Fibroblast of peridontal ligament (primary cell): Measurements from ENCODE around the gene KIR3DL3.
"Not testable (repeated sequence)": the region's sequence is repeated elsewhere in the genome, so short reads cannot be mapped to it uniquely, and the experiment has no call there.

Experiments used
- DNase-seq: peaks from one replicate; pipeline ENCODE4 v3.0.0-alpha.2; 2010; ENCODE audit errors: extremely low read depth

KIR3DL3 gene

DNA sequence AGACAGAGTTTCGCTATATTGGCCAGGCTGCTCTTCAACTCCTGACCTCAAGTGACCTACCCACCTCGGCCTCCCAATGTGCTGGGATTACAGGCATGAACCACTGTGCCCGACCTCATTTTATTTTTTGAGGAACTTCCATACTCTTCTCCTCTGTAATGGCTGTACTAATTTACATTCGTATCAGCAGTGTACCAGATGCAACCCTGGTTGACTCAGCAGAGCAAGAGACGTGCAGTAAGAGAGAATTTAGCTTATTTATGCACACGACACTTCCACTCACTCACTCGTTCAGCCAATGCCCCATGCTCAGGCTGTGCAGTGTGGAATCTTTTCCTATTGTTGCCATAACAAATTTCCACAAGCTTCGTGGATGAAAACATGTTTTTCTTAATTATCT is 6.9 kb downstream of the KIR3DL3 start:
- no peak for DNase-seq

DNA sequence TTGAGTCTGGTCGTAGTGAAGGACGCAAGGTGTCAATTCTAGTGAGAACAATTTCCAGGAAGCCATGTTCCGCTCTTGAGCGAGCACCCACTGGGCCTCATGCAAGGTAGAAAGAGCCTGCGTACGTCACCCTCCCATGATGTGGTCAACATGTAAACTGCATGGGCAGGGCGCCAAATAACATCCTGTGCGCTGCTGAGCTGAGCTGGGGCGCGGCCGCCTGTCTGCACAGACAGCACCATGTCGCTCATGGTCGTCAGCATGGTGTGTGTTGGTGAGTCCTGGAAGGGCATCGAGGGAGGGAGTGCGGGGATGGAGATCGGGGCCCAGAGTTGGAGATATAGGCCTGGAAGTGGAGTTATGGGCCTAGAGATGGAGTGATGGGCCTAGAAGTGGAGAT is 14.1 kb downstream of the KIR3DL3 start, which contains the start of gene KIR2DL3:
TSS of gene KIR2DL3 (plus strand) at position 208 of the 400 bp plus-strand sequence. CDS start at position 241, 33 bp downstream.
- not testable (repeated sequence) for DNase-seq

- DNase-seq = no peak
Measured at GRCh38 chr19:54738715-54739114, 14.5 kb downstream of the KIR3DL3 start.

GRCh38 chr19:54739587-54740497 is 15.6 kb downstream of the KIR3DL3 start:
- no peak for DNase-seq

DNA sequence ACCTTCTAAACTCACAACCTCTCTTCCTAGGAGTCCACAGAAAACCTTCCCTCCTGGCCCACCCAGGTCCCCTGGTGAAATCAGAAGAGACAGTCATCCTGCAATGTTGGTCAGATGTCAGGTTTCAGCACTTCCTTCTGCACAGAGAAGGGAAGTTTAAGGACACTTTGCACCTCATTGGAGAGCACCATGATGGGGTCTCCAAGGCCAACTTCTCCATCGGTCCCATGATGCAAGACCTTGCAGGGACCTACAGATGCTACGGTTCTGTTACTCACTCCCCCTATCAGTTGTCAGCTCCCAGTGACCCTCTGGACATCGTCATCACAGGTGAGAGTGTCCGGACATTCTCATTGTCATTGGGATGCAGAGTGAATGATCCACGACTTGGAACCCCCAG is 17.7 kb downstream of the KIR3DL3 start:
- not testable (repeated sequence) for DNase-seq

DNA sequence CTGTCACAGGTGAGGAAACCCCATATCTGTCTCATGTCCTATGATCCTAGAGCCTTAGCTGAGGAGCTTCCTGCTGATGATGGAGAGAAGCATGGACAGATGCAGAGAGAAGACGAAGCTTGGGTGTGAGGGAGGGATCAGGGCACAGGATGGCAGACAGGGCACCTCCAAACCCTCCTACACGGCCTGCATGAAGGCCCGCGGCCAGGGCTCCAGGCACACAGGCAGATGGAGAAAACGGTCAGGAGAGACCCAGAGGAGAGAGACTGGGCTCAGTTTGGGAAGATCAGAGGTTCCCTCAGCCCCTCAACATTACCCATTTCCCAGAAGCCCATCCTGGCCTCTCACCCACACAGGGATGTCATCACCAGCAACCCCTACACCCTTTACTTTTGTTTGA is 19.8 kb downstream of the KIR3DL3 start:
- DNase-seq = not testable (repeated sequence)

GRCh38 chr19:54747614-54748322 is 23.5 kb downstream of the KIR3DL3 start:
- not testable (repeated sequence) for DNase-seq

- DNase-seq = not testable (repeated sequence)
Measured at GRCh38 chr19:54750276-54750675, 26.0 kb downstream of the KIR3DL3 start.

DNA sequence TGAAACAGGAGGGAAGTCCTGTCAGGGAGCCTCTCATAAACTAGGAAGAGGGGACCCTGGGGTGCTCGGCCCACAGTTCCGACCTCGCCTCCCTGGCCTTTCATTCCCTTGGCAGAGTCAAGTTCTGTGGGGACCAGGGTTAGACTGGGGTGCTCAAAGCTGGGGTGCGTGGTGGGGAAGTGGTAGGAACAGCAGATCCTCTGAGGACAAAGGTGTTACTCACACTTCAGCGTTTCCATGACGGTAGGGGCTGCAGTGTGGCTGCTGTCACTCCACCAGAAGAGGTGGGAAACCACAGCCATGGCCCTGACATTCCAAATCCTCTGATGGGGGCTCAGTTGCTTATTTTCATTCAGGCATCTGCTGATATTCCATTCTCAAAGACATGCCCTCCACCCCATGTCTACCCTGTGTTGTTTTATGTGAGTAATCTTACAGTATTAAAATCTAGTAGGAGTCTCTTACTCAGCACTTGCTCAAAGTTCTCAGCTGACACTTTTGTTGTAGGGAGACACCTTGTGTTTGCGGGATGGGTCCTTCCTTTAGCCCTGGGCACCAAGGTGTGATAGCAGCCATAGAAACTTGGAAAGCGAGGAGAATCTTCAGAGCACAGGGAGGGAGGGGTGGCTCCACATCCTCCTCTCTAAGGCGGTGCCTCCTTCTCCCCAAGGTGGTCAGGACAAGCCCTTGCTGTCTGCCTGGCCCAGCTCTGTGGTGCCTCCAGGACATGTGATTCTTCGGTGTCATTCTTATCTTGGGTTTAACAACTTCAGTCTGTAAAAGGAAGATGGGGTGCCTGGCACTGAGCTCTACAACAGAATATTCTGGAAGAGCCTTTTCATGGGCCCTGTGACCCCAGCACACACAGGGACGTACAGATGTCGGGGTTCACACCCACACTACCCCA is 32.2 kb downstream of the KIR3DL3 start:
- DNase-seq = not testable (repeated sequence)

DNA sequence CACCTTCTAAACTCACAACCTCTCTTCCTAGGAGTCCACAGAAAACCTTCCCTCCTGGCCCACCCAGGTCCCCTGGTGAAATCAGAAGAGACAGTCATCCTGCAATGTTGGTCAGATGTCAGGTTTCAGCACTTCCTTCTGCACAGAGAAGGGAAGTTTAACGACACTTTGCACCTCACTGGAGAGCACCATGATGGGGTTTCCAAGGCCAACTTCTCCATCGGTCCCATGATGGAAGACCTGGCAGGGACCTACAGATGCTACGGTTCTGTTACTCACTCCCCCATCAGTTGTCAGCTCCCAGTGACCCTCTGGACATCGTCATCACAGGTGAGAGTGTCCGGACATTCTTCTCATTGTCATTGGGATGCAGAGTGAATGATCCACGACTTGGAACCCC is 34.3 kb downstream of the KIR3DL3 start:
- DNase-seq = not testable (repeated sequence)

DNA sequence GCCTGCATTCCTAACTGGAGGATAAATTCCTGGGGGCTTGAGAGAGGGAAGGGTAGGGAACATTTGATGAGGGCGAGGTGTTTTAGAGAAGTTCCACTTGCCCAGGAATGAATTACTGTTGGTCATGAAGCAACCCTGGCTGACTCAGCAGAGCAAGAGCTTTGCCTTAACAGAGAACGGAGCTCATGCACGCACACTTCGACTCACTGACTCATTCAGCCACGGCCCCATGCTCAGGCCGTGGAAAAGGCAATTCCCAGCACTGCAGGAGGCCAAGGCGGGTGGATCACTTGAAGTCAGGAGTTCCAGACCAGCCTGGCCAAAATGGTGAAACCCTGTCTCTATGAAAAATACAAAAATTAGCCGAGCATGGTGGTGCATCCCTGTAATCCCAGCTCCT is 40.0 kb downstream of the KIR3DL3 start:
- not testable (repeated sequence) for DNase-seq

DNA sequence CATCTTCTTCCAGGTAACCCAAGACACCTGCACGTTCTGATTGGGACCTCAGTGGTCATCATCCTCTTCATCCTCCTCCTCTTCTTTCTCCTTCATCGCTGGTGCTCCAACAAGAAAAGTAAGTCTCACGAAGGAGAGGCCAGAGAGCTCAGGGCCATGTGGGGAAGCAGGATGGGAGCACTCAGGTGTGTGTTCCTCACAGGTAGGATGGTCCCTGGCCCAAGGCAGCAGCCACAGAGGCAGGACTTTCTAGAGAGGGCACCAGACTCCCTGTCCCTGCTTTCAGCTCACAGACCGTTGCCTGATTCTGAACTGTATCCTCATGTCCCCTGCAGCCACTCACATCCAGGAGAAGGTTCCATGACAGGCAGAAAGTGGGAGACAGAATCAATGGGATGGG is 42.2 kb downstream of the KIR3DL3 start:
- DNase-seq = not testable (repeated sequence)

DNA sequence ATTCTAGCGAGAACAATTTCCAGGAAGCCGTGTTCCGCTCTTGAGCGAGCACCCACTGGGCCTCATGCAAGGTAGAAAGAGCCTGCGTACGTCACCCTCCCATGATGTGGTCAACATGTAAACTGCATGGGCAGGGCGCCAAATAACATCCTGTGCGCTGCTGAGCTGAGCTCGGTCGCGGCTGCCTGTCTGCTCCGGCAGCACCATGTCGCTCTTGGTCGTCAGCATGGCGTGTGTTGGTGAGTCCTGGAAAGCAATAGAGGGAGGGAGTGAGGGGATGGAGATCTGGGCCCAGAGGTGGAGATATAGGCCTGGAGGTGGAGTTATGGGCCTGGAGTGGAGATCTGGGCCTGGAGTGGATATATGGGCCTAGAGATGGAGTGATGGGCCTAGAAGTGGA is 45.4 kb downstream of the KIR3DL3 start, which contains the start of gene KIR2DL1:
TSS of gene KIR2DL1 (plus strand) at position 148 of the 400 bp plus-strand sequence. CDS start at position 206, 58 bp downstream.
- not testable (repeated sequence) for DNase-seq

- not testable (repeated sequence) for DNase-seq
Measured at GRCh38 chr19:54770511-54770910, 46.3 kb downstream of the KIR3DL3 start.

GRCh38 chr19:54771018-54771960 is 47.0 kb downstream of the KIR3DL3 start:
- not testable (repeated sequence) for DNase-seq

- DNase-seq = not testable (repeated sequence)
Measured at GRCh38 chr19:54772666-54773065, 48.4 kb downstream of the KIR3DL3 start.

DNA sequence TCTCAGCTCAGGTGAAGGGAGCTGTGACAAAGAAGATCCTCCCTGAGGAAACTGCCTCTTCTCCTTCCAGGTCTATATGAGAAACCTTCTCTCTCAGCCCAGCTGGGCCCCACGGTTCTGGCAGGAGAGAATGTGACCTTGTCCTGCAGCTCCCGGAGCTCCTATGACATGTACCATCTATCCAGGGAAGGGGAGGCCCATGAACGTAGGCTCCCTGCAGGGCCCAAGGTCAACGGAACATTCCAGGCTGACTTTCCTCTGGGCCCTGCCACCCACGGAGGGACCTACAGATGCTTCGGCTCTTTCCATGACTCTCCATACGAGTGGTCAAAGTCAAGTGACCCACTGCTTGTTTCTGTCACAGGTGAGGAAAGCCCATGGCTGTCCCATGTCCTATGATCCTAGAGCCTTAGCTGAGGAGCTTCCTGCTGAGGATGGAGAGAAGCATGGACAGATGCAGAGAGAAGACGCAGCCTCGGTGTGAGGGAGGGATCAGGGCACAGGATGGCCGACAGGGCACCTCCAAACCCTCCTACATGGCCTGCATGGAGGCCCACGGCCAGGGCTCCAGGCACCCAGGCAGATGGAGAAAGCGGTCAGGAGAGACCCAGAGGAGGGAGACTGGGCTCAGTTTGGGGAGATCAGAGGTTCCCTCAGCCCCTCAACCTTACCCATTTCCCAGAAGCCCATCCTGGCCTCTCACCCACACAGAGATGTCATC is 51.0 kb downstream of the KIR3DL3 start:
- not testable (repeated sequence) for DNase-seq

DNA sequence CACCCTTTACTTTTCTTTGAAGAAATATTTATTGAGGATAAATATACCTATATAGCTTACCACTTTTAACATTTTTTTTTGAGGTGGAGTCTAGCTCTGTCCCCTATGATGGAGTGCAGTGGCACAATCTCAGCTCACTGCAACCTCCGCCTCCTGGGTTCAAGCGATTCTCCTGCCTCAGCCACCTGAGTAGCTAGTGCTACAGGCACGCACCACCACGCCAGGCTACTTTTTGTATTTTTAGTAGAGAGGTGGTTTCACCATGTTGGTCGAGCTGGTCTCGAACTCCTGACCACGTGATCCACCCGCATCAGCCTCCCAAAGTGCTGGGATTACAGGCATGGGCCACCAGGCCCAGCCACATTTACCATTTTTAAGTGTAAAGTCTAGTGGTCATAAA is 51.6 kb downstream of the KIR3DL3 start:
- not testable (repeated sequence) for DNase-seq

GRCh38 chr19:54777851-54778250 is 53.6 kb downstream of the KIR3DL3 start:
- DNase-seq = not testable (repeated sequence)
